C4-2B (cell line): ENCODE results near the gene PLG.

Experiments
- ZFX ChIP-seq: fragments of 450-650 bp; IDR thresholded peaks from 2 replicates; pipeline ENCODE4 v1.6.1; 2017
- TF ChIP-seq, protein P1 (sequence below): fragments of 450-650 bp; conservative IDR thresholded peaks from 2 replicates; pipeline ENCODE4 v1.5.1; 2017; ENCODE audit warnings: mild to moderate bottlenecking

DNA sequence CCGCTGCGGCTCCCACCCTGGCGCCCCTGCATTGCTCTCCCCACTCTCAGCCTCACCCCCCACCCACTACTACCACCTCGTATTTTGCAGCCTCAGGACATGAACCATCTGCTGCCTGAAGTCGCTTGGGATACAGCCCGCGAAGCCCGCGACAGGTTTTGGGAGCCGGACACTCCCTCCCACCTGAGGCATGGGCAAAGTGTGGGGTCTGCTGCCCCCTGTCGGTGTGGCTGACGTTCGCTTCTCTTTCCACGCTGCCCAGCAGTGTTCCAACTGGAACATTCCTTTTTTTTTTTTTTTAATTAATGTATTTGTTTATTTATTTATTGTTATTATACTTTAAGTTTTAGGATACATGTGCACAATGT lies 22.7 kb upstream of the PLG start:
- TF ChIP-seq, protein P1, sequence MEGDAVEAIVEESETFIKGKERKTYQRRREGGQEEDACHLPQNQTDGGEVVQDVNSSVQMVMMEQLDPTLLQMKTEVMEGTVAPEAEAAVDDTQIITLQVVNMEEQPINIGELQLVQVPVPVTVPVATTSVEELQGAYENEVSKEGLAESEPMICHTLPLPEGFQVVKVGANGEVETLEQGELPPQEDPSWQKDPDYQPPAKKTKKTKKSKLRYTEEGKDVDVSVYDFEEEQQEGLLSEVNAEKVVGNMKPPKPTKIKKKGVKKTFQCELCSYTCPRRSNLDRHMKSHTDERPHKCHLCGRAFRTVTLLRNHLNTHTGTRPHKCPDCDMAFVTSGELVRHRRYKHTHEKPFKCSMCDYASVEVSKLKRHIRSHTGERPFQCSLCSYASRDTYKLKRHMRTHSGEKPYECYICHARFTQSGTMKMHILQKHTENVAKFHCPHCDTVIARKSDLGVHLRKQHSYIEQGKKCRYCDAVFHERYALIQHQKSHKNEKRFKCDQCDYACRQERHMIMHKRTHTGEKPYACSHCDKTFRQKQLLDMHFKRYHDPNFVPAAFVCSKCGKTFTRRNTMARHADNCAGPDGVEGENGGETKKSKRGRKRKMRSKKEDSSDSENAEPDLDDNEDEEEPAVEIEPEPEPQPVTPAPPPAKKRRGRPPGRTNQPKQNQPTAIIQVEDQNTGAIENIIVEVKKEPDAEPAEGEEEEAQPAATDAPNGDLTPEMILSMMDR: peak; percentile 33
- no peak for TF ChIP-seq ZFX
